ENCODE results near the gene VWA8.
A peak's percentile ranks its signal among the peaks of the same experiment; 100 is the strongest.

VWA8 gene

DNA sequence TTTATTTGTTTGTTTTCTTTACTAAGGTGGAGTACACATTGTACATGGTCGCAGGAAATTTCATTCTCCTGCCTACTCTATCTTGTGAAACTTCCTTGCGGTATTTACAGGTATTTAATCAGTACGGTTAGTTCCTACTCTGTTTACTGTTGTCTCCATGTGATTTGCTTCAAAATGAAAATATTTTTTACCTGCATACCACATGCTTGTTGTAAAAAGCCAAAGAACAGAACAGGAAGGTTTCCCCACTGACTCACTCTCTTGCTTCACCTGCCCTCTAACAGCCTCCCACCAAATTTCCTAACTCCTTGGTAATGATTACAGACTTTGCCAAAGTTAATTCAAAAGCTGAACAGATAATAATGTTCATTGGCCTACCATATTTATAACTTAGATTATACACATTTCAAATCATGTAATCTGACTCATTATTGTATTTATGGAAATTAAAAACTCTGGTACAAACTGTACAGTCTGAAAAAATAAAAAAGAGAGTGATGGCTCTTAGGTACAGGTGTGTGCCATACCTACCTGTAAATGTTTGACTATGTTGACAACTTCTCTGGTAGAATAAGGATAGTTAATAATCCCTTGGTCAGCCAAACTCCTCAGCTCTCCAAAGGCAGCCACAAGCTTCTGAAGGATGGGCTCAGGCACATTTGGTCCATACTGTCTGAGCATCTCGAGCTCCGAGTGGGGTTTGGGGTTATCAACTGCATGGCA, 239.9 kb downstream of the VWA8 start:
- no peak for DNase-seq

DNA sequence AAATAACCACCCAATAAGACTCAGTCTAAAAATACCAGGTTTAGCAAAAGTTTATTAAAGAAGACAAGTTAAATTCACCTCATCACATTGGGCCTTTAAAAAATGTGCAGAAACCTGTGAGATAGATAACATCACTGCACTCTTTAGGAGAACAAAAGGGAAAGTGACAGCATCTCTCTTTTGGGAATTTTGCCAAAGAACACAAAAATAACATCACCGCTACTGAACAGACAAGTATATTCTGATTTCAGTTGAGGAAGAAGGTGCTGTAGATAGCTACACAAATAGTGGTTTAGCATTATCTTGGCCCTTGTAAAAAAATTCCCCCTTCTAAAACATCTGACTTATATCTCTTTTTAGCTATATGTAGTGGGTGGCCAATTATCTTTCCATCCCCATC, 244.7 kb downstream of the VWA8 start:
- peak; percentile 14 for DNase-seq

DNA sequence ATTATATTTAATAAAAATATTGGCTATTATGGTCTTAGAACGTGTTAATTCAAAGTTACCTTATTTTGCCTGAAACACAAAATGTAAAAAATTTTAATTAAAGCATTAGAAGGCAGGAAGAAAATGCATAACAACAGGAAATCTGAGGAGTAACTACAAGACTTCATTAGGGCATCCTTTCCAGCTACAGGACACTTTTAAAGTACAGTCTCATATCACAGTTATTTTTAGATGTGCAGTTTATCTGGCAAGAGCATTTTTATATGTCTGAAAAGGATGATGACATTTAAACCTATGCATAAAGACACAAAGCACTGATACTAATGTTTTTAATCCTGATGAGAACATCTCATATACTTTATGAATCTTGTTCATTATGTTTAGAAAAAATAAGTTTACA, 247.5 kb downstream of the VWA8 start:
- DNase-seq: no peak

DNA sequence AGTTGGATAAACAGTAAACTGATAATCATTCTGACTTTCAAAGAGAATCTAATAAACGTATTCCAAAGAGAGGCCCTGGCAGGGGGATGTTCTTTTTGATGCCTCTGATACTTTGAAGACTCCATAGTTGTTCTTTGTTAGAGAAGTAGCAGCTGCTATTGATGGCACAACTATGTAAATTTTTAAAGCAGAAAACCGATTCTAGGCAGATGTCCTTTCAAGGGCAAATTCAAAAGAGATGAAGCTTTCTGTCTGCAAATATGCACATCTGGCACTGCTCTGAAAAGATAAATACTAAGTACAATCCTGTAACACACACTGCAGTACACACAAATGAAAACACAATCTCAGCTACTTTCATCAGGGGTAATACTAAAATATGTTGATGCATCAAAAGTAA, 250.1 kb downstream of the VWA8 start:
- DNase-seq: no peak

DNA sequence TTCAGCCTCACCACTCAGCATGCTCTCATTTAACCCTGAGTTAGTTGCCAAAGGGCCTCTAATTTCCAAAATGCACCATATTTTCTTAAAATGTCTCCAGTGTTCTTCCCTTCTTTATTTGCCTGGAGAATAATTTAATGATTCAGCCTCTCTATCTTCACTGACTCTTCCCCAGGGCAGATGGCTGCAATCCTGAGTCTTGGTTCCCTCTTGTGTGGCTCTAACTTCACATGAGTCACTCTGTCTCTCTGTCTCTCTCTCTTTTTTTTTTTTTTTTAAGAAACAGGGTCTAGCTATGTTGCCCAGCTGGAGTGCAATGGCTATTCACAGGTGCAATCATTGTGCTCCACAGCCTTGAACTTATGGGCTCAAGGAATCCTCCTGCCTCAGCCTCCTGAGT, 251.4 kb downstream of the VWA8 start:
- no peak for DNase-seq

DNA sequence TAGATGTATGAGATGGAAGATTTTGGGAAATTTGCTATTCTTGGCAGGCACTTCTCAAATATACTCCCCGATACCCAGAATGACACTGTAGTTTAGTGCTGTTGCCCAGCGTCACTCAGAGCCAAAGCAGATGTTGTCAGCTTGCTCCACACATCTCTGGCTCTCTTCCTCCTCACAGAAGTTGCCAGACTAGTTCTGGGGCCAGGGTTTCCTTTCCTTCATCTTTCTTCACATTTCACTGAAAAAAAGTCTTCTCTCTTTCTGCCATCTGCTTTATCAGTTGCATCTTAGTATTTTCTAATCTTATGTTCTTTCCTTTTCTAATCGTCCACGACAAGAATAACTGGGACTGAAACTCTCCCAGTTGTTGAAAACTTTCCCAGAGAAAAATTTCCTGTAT, 252.2 kb downstream of the VWA8 start:
- DNase-seq: no peak

DNA sequence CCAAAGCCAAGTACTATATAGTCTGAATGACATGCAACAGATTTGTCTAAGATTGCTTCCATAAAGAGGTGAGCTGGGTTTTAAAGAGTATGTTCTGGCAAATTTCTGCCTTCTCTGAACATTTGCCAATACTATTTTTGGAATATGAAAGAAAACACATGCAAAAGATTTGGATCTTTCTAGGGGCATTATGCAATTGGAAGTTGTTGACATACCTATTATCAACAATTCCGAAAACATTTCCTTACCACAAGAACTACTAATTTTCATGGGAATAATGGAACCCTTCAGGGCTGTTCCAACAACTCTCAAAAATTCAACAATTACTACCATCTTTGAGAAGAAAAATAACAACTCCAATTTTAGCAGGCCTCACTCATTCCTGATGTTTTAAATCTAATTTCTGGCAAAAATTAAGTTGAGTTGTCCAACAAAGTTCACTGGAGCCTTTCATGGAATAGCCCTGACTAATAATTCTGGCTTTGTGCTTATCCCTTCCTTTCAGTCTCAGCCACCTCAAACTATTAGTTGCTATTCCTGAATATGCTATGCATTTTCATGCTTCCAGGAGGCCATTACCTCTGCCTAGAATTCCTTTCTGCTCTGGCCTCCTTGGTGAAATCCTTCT, 253.6 kb downstream of the VWA8 start:
- no peak for DNase-seq

DNA sequence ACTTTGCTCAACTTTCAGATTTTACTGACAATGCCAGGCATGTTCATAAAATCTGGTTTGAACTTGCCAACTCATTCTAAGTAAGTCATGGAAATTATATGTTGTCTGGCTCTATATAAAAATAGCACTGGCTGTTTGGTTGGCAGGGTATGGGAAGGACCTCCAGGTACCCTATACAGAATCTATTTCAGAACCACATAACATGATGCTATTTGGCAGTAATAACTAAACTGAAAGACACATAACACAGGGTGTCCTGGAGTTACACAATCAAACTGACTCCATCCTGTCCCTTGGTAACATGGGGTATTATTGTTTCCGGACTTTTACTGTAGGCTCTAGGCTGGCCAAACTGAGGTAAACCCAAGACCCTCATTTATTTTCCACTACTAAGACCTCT, 254.8 kb downstream of the VWA8 start:
- DNase-seq: no peak

DNA sequence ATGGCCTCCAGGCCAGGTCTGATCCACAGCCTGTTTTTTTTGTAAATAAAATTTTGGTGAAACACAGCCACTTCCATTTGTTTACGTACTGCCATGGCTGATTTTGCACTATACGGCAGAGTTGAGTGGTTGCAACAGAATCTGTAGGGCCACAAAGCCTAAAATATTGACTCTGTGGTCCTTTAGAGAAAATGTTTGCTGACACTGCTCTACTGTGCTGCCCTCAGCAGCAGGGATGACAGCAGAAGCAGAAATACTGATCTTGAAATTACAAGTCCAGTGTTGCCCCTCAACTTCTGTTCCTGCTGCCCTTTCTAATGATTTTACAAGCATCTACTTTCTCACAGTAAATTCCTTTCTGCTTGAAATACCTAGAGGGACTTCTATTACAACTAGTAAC, 258.4 kb downstream of the VWA8 start:
- no peak for DNase-seq

DNA sequence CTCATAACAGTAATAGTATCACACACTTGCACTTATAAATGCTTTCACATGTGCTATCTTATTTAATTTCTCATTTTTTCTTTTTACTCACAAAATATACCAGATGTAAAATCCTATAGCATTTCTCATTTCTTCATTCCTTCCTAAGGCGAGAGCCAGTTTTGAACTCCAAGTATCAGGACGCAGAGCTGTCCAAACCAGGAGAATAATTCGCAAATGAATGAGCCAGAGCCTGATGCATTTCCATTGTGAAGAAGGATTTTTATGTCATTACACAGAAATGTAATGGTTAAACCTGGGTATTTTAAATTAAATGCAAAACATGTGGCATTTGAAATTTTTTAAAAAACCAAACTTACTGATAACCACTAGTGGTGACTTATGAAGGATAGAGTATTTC, 259.2 kb downstream of the VWA8 start:
- no peak for DNase-seq

DNA sequence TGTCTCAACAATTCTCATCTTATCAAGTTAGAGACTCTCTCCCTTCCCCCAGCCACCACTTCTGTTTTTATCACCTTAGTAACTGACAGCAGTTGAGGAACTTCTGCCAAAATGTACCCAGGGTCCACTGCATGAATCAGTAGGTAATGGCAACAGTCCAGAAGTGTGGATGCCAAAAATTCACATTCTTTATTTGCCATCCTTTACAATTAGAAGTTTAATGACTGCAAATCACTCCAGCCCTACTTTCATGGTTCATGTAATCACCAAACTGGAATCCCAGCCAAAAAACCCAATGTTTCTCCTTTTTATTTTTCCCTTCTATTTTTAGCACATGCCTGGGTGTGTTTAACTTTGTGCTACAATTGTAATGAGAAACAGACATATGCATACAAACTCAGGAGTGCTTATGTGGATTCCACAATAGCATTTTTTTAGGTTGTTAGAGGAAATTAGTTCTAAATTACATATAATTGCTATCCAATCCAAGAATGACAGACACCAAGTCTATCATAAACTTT, 260.1 kb downstream of the VWA8 start:
- DNase-seq: peak; percentile 97

DNA sequence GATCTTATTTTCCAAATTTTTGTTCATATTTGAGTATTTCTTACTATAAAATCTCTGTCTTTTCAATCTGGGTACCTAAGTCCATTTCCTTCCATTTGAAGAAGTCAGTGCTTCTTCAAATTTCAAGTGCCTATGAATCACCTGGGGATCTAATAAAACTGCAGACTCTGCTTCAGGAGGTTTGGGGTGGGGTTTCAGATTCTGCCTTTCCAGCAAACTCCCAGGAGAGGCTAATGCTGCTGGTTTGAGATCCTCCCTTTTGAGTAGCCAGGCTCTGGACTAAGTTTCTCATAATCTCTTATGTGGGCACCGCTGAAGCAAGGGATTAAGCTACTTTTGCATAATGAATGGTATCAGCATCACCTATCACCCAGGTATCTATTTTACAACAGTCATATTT, 261.1 kb downstream of the VWA8 start:
- no peak for DNase-seq

DNA sequence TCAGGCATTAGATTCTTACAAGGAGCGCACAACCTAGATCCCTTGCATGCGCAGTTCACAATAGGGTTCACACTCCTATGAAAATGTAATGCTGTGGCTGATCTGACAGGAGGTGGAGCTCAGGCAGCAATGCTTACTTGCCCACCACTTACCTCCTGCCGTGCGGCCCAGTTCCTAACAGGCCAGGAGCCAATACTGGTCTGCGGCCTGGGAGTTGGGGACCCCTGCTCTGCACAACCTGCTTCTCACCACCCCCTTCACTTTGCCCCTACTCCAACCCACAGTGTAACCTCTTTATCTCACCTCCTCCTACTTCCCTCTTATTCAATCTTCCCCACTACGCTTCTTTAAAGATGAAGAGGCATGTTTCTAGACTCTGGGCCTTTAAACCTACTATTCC, 263.3 kb downstream of the VWA8 start:
- no peak for DNase-seq

DNA sequence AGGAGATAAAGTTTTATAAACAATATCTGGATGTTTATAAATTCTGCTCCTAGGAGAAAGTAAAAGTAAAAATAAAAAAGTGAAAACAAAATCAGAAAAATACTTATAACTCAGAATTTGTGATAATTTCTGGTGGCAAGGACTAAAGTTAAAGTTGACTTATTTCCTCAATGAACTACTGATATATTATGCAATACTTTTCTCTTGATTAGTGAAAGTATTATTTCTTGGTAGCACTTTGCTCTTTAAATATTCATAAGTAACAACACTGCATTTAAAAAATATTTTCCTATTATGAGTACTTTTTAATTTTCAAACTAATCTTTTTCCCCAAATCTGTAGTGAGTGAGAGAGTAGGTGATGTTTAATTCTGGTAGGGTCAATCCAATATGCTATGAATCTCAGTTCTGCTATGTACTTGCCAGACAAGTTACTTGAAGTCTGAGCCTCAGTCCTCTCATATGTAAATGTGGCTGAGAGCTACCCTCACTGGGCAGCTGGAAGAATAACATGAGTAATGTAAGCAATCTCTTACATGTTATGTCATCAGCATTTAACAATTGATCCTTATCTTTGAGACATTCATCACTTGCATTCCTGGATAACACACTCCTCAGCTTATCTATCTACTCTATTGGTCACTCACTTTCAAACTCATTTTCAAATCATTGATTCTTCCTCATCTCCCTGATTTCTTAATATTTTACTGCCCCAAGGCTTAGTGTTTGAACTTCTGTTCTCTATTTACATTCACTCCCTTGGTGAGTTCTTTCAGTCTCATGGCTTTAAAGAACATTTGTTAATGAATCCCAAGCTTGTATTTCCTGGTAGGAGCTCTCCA, 264.5 kb downstream of the VWA8 start:
- no peak for DNase-seq

DNA sequence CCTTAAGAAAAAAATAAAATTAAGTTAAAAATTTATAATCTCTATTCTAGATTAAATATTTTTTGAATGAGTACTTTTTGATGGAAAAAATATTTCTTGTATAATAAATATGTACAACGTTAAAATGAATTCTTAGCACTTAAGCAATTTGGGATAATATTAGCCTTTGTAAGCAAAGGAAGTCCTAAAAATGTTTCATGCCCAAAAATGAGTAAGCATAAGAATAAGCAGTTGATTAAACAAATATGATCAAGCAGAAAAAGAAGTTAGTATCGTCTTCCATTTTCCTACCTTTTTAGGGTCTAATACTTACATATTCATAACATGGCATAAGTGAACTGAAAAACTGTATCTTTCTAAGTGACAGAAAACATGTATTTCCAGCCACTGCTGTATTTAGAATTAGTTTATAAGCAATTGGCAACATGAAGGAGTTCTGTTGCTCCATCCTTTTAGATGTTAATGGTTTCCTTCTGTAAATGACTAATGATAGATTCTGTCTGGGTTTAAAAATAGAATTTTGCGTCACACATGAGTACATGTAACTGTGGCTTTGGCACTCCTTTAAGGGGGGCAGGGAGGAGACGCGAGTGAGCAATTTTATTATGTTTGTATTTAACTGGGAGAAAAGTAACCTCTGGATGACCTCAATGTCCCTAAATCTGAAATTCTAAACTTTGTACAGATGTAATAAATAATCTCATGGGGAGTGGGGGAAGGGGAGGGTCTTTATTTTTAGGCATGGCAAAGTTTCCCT, 266.2 kb downstream of the VWA8 start:
- no peak for DNase-seq

DNA sequence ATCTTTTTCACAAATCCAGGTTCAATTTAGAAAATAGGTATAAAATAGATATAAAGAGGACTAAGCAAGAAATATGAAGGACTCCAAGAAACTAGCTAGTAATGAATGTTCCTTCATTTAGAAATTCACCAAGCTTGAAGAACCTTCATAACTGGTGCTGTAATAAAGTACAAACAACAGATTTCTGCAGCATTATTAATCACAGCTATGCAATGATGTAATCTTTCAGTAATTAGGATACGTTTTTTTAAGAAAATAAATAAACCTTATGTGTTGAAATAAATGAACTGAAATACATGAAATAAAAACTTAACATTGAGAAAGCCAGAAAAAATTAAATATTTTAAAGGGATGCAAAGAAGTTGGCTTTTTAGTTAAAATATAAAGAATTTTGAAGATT, 267.5 kb downstream of the VWA8 start:
- DNase-seq: no peak

DNA sequence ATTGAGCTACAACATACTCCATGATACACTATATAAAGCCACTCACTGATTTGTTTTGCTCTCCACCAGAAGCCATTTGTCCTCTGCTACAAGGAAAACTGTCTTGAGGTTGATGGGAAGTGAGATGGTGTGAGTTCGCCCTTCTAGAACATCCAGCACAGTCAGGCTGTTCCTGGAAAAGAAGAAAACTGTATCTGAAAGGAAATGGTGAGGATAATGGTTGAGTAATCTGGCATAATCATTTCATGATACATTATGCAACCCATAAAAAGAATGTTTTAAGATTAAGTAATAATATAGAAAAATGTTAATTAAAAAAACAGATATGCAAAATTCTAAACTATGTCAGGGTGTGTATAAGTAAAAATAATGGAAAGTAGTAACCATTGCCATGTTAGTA, 269.6 kb downstream of the VWA8 start:
- no peak for DNase-seq

DNA sequence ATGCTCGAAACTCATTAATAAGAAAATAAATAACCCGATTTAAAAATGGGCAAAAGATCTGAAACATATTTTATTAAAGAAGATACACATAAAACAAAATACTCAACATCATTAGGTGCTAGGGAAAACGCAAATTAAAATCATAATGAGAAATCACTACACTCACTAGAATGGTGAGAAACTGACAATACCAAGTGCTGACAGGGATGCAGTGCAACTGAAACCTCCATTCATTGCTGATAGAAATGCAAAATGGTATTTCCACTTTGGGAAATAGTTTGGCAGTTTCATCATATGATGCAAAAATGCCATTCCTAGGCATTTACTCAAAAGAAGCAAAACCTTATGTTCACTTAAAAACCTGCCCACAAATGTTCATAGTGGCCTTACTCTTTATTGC, 278.1 kb downstream of the VWA8 start:
- no peak for DNase-seq

DNA sequence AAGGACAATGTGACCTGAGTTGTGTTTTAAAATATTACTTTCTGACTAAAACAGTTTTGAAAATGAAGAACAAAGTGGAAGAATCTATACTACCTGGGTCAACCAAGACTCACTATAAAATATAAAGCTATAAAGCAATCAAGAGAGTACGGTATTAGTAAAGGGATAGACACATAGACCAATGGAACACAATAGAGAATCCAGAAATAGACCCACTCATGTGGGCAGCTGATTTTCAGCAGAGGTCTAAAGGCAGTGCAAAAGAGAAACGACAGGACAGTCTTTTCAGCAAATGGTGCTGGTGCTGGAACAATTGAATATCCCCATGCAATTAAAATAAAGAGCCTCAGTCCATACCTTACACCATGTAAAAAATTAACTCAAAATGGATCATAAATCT, 278.9 kb downstream of the VWA8 start:
- no peak for DNase-seq

DNA sequence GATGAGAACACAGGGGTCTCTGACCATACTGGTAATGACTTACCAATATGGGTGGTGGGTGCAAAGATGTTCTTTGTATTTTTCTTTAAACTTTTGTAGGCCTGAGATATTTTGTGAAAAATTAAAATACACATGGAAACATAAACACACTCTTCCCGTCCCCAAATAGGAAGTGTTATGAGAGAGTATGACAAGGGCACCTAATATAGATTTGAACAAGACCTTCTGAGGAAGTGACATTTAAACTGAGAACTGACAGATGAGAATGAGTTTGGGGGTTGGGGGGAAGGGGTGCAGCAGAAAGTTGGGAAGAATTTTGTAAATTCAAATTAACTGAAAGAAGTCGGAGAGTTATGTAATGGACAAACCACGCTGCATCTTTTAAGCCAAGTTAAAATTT, 279.3 kb downstream of the VWA8 start:
- no peak for DNase-seq

DNA sequence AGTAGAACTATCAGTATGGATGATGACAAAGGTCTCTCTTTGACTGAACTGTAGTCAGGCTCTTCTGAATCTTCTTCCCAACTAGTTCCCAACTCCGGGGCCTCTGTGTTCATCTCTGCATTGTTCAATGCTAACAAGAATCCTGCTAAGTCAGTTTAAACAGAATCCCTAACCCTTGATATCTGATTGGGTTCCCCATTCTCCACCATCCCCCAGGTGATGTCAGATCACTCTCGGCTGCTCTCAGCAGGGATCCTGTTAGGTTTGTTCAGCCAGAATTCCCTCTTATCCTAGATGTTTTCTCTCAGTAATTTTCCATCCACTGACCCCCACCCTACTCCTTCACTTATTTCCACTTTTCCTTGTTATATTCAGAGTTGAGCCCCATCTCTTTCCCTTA, 280.0 kb downstream of the VWA8 start:
- no peak for DNase-seq

DNA sequence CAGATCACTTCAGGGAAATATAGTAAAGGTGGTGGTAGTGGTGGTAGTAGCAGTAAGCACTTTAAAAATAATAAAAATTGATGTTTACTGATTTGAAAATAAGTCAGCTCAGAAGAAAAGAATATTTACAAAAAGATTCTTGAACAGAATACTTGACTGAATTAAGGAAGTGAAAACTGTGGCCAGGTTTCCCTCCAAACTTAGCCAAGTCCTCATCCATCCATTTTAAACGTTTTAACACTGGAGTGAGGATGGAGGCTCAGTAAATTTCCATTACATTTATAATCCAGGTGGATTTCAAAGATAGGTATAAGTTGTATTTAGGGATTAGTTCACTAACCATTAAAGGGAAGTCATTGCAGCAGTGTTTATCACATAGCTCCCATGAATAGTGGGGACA, 282.1 kb downstream of the VWA8 start:
- no peak for DNase-seq

DNA sequence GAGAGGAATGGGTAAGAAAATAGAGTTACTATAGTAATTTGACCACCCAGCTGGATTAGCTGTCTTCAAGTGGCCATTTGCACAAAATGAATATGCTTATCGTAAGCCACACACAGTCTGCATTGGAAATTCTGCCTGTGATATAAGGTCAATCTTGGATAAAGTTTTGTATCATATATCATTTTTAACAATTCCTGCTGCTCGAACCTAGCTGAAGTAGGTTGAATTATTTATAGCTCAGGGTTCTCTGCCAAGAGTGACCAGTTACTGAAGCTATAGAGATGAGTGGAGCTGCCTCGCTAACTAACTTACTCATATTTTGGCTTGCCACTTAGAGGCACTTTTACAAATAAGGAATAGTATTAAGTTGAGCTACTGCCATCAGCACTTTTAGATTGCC, 282.7 kb downstream of the VWA8 start:
- DNase-seq: no peak

Measured in COR-L47 (cell line).